ENCODE results near the gene ABCF3. TPM values are rescaled to one million over a fixed set of nuclear protein-coding genes. Genes with fewer than 3 reads are reported as not detected.

Gene ABCF3
- total RNA-seq, 1 donor from 2014 or later, result 52.1 TPM

GRCh38 chr3:184233127-184233843 is 47.3 kb downstream of the ABCF3 start:
- no peak for DNase-seq (ENCODE audit: low read depth, low spot score)

- peak; percentile 26 for DNase-seq (ENCODE audit: low read depth, low spot score)
These were observed 48.2 kb downstream of the ABCF3 start for GRCh38 chr3:184234224-184234623.

- DNase-seq (ENCODE audit: low read depth, low spot score), result no peak
These were observed 48.8 kb downstream of the ABCF3 start for GRCh38 chr3:184234671-184235380.

- no peak for DNase-seq (ENCODE audit: low read depth, low spot score)
These were observed 49.5 kb downstream of the ABCF3 start for GRCh38 chr3:184235381-184236032.

GRCh38 chr3:184236033-184236410 is 50.0 kb downstream of the ABCF3 start:
- DNase-seq (ENCODE audit: low read depth, low spot score), result no peak

GRCh38 chr3:184236636-184237035 is 50.6 kb downstream of the ABCF3 start:
- DNase-seq (ENCODE audit: low read depth, low spot score), result no peak

GRCh38 chr3:184237211-184237610 is 51.2 kb downstream of the ABCF3 start:
- no peak for DNase-seq (ENCODE audit: low read depth, low spot score)

GRCh38 chr3:184237807-184238206 is 51.8 kb downstream of the ABCF3 start:
- no peak for DNase-seq (ENCODE audit: low read depth, low spot score)

GRCh38 chr3:184238246-184238818 is 52.3 kb downstream of the ABCF3 start:
- DNase-seq (ENCODE audit: low read depth, low spot score), result no peak

- no peak for DNase-seq (ENCODE audit: low read depth, low spot score)
These were observed 53.2 kb downstream of the ABCF3 start for GRCh38 chr3:184239221-184239620.

- DNase-seq (ENCODE audit: low read depth, low spot score), result no peak
These were observed 53.7 kb downstream of the ABCF3 start for GRCh38 chr3:184239708-184240107.

- no peak for DNase-seq (ENCODE audit: low read depth, low spot score)
These were observed 54.6 kb downstream of the ABCF3 start for GRCh38 chr3:184240384-184241140.

- DNase-seq (ENCODE audit: low read depth, low spot score), result no peak
These were observed 55.1 kb downstream of the ABCF3 start for GRCh38 chr3:184241141-184241446.

GRCh38 chr3:184241447-184242296 is 55.7 kb downstream of the ABCF3 start:
- no peak for DNase-seq (ENCODE audit: low read depth, low spot score)

GRCh38 chr3:184242297-184242685 is 56.3 kb downstream of the ABCF3 start:
- no peak for DNase-seq (ENCODE audit: low read depth, low spot score)

Other genes starting within 250 kb of the ABCF3 start
- 12.0 and 16.7 TPM in 2 replicates for gene ABCC5, start 168.3 kb upstream of the ABCF3 start, total RNA-seq
- gene HTR3D, start 154.5 kb upstream of the ABCF3 start, total RNA-seq, result not detected in 2 replicates
- not detected in 2 replicates for gene HTR3C, start 133.2 kb upstream of the ABCF3 start, total RNA-seq
- gene HTR3E, start 89.1 kb upstream of the ABCF3 start, total RNA-seq, result not detected in 2 replicates
- gene EIF2B5, start 50.8 kb upstream of the ABCF3 start, total RNA-seq, result 41.0 and 53.0 TPM in 2 replicates
- gene DVL3, start 30.8 kb upstream of the ABCF3 start, total RNA-seq, result 21.2 and 30.0 TPM in 2 replicates
- gene AP2M1, start 11.3 kb upstream of the ABCF3 start, total RNA-seq, result 413 and 506 TPM in 2 replicates
- gene VWA5B2, start 43.4 kb downstream of the ABCF3 start, total RNA-seq, result not detected in 2 replicates
- gene ALG3, start 62.8 kb downstream of the ABCF3 start, total RNA-seq, result 23.6 and 25.7 TPM in 2 replicates
- gene EEF1AKMT4, start 63.5 kb downstream of the ABCF3 start, total RNA-seq, result 4.3 and 4.7 TPM in 2 replicates
- 0.07 TPM in 1 of 2 replicates, not detected in the other for gene CAMK2N2, start 75.4 kb downstream of the ABCF3 start, total RNA-seq
- gene ECE2, start 89.8 kb downstream of the ABCF3 start, total RNA-seq, result not detected in 2 replicates
- gene PSMD2, start 113.0 kb downstream of the ABCF3 start, total RNA-seq, result 780 and 805 TPM in 2 replicates
- 340 and 432 TPM in 2 replicates for gene EIF4G1, start 128.4 kb downstream of the ABCF3 start, total RNA-seq
- 40.4 and 44.6 TPM in 2 replicates for gene FAM131A, start 151.4 kb downstream of the ABCF3 start, total RNA-seq
- gene CLCN2, start 175.4 kb downstream of the ABCF3 start, total RNA-seq, result 2.2 and 2.6 TPM in 2 replicates
- 106 and 115 TPM in 2 replicates for gene POLR2H, start 175.5 kb downstream of the ABCF3 start, total RNA-seq
- gene THPO, start 192.0 kb downstream of the ABCF3 start, total RNA-seq, result 0.07 TPM in 1 of 2 replicates, not detected in the other
- 0.11 and 0.20 TPM in 2 replicates for gene CHRD, start 193.9 kb downstream of the ABCF3 start, total RNA-seq